A549 (cell line): Measurements from ENCODE around the gene SELENOV.

Experiments used
- EHF ChIP-seq: fragments of 250-450 bp; sonication (Bioruptor Pico); IDR thresholded peaks from 2 replicates; pipeline ENCODE4 v1.5.0; 2020; ENCODE audit warnings: mild to moderate bottlenecking
- ELK1 ChIP-seq: fragments of 150-350 bp; IDR thresholded peaks from 2 replicates; pipeline ENCODE4 v1.6.1; 2014; ENCODE audit warnings: low read depth, mild to moderate bottlenecking, low read length
- EP300 ChIP-seq, 2 experiments: fragments of >200 bp; sonication (Bioruptor Twin); formaldehyde crosslinking; IDR thresholded peaks; 2 replicates in 1 of 2; 3 replicates in 1 of 2; pipeline ENCODE4 v1.6.1; 2016 to 2017
- HEYL ChIP-seq: fragments of 250-450 bp; sonication (Bioruptor Pico); IDR thresholded peaks from 2 replicates; pipeline ENCODE4 v1.8.0; 2021; ENCODE audit warnings: mild to moderate bottlenecking, moderate library complexity
- JUN ChIP-seq, 2 experiments: fragments of >200 bp; sonication (Bioruptor Twin); formaldehyde crosslinking; IDR thresholded peaks; 2 replicates in 1 of 2; 3 replicates in 1 of 2; pipeline ENCODE4 v1.6.1; 2016 to 2017
- MAFK ChIP-seq: fragments of 450-650 bp; IDR thresholded peaks from 2 replicates; pipeline ENCODE4 v1.6.1; 2014; ENCODE audit not compliant: partially characterized antibody
- MAX ChIP-seq: IDR thresholded peaks from 2 replicates; pipeline ENCODE4 v1.6.1; 2012
- PHF8 ChIP-seq: fragments of 200-600 bp; sonication (generic); IDR thresholded peaks from 2 replicates; pipeline ENCODE4 v1.6.1; 2016; ENCODE audit warnings: low read depth, mild to moderate bottlenecking, antibody characterized with exemption, moderate library complexity, borderline replicate concordance
- POLR2A ChIP-seq: IDR thresholded peaks from 2 replicates; pipeline ENCODE4 v1.6.1; 2012; ENCODE audit warnings: mild to moderate bottlenecking, low read length
- RAD21 ChIP-seq, 2 experiments: fragments of >200 bp in 1 of 2; sonication (Bioruptor Twin) in 1 of 2; formaldehyde crosslinking in 1 of 2; IDR thresholded peaks in 1 of 2; conservative IDR thresholded peaks in 1 of 2; 2 replicates in 1 of 2; 3 replicates in 1 of 2; pipeline ENCODE4 v1.6.1; 2012 to 2018; ENCODE audit warnings: inconsistent platforms in 1 of 2
- REST ChIP-seq: fragments of 200-600 bp; sonication (generic); IDR thresholded peaks from 2 replicates; pipeline ENCODE4 v1.6.1; 2016; ENCODE audit warnings: antibody characterized with exemption, mild to moderate bottlenecking, moderate library complexity
- RFX5 ChIP-seq: fragments of 450-650 bp; IDR thresholded peaks from 2 replicates; pipeline ENCODE4 v1.7.1; 2014; ENCODE audit warnings: antibody characterized with exemption, mild to moderate bottlenecking, moderate library complexity
- TF ChIP-seq, protein P1 (sequence below): fragments of >200 bp; sonication (Bioruptor Twin); formaldehyde crosslinking; IDR thresholded peaks from 3 replicates; pipeline ENCODE4 v1.5.1; 2016

- TF ChIP-seq, protein P1, sequence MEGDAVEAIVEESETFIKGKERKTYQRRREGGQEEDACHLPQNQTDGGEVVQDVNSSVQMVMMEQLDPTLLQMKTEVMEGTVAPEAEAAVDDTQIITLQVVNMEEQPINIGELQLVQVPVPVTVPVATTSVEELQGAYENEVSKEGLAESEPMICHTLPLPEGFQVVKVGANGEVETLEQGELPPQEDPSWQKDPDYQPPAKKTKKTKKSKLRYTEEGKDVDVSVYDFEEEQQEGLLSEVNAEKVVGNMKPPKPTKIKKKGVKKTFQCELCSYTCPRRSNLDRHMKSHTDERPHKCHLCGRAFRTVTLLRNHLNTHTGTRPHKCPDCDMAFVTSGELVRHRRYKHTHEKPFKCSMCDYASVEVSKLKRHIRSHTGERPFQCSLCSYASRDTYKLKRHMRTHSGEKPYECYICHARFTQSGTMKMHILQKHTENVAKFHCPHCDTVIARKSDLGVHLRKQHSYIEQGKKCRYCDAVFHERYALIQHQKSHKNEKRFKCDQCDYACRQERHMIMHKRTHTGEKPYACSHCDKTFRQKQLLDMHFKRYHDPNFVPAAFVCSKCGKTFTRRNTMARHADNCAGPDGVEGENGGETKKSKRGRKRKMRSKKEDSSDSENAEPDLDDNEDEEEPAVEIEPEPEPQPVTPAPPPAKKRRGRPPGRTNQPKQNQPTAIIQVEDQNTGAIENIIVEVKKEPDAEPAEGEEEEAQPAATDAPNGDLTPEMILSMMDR, result no peak
- TF ChIP-seq RFX5, result peak; percentile 71
- TF ChIP-seq REST, result peak; percentile 56
- TF ChIP-seq EHF (CRISPR knock-in tag), result peak; percentile 73; the same call in 1 of the 2 replicates
- peak; percentile 93 for TF ChIP-seq POLR2A
- no peak for TF ChIP-seq EP300 (IDR thresholded peaks at IDR 0.05)
- no peak for TF ChIP-seq MAFK
- no peak for TF ChIP-seq RAD21 (conservative IDR thresholded peaks at IDR 0.05 in 1 of 2, IDR thresholded peaks at IDR 0.05 in 1 of 2)
- no peak for TF ChIP-seq HEYL (CRISPR knock-in tag)
- no peak for TF ChIP-seq ELK1
- peak; percentile 97 for TF ChIP-seq PHF8
- TF ChIP-seq MAX, result peak; percentile 98
- peak; percentile 74 to 98 for TF ChIP-seq JUN (IDR thresholded peaks at IDR 0.05)
Observed at GRCh38 chr19:39480337-39481228, 34.4 kb upstream of the SELENOV start, which contains the start of gene TIMM50.
